Transverse colon (tissue), 4 donors: ENCODE data around the gene SPRTN. TPM values are rescaled to one million over a fixed set of nuclear protein-coding genes. Genes with fewer than 3 reads are reported as not detected.

Experiments
- DNase-seq: peaks from one replicate; pipeline ENCODE4 v3.0.0-alpha.2; 2019
- H3K27ac ChIP-seq, 4 donors: fragments of 200-600 bp; sonication (generic); 2 replicates each; pipeline ENCODE4 v1.5.1; 2016 to 2018; ENCODE audit warnings: inconsistent platforms in 4 of 4
- H3K27me3 ChIP-seq: fragments of 200-600 bp; sonication (generic); 2 replicates; pipeline ENCODE4 v1.5.1; 2017; ENCODE audit warnings: inconsistent platforms
- H3K36me3 ChIP-seq, 4 donors: fragments of 200-600 bp; sonication (generic); 2 replicates each; pipeline ENCODE4 v1.5.1; 2017 to 2019; ENCODE audit warnings: inconsistent platforms in 4 of 4
- H3K4me1 ChIP-seq, 4 donors: fragments of 200-600 bp; sonication (generic); 2 replicates each; pipeline ENCODE4 v1.5.1; 2017 to 2020; ENCODE audit warnings: inconsistent platforms in 4 of 4
- H3K4me3 ChIP-seq, 4 donors: fragments of 200-600 bp; sonication (generic); 1 replicate in 1 of 4; 2 replicates in 3 of 4; pipeline versions ENCODE4 v1.5.1 to v1.6.1; 2017 to 2019; ENCODE audit warnings: inconsistent platforms in 4 of 4
- H3K9me3 ChIP-seq, 2 donors: fragments of 200-600 bp; sonication (generic); 2 replicates each; pipeline ENCODE4 v1.5.1; 2017 to 2019; ENCODE audit warnings: inconsistent platforms in 2 of 2
- CTCF ChIP-seq, 5 experiments: fragments of 200-600 bp in 3 of 5; fragments of 450-650 bp in 2 of 5; sonication (generic) in 3 of 5; IDR thresholded peaks; 1 replicate in 2 of 5; 2 replicates in 3 of 5; pipeline ENCODE4 v1.5.1; 2016 to 2017; ENCODE audit warnings: antibody characterized with exemption in 5 of 5, inconsistent platforms in 3 of 5, mild to moderate bottlenecking in 2 of 5, moderate library complexity in 1 of 5
- EP300 ChIP-seq: sonication (generic); formaldehyde crosslinking; IDR thresholded peaks from one replicate; pipeline ENCODE4 v1.6.1; 2017; ENCODE audit warnings: antibody characterized with exemption, low read depth
- POLR2A ChIP-seq: fragments of 450-650 bp; IDR thresholded peaks from one replicate; pipeline ENCODE4 v1.6.1; 2016; ENCODE audit warnings: antibody characterized with exemption, mild to moderate bottlenecking, moderate library complexity
- POLR2AphosphoS5 ChIP-seq, 3 donors: sonication (generic); formaldehyde crosslinking; IDR thresholded peaks; one replicate each; pipeline ENCODE4 v1.6.1; 2016; ENCODE audit warnings: antibody characterized with exemption in 3 of 3
- WGBS, 2 donors: methylation state at CpG; one replicate each; pipeline ENCODE4 v1.1.5; 2018; ENCODE audit warnings: low coverage in 1 of 2; 5-methylcytosine and 5-hydroxymethylcytosine counted together
- in situ Hi-C, 4 donors: fragments of 200-750 bp; cut with MboI; loops; one replicate each; pipeline versions ENCODE4 v1.15.0 to v1.15.1; 2017; ENCODE audit warnings: low sequenced_read_pairs in 3 of 4, low pct_ligation_motif_present in 1 of 4, low pct_unique_long_range_greater_than_20kb in 1 of 4
- intact Hi-C: fragments of 100-400 bp; cut with DNase I; formaldehyde crosslinking; loops from one replicate; pipeline ENCODE4 v1.15.1; 2023; ENCODE audit warnings: low total_unique reads
- total RNA-seq, 4 donors: library from RNA; depleted of rRNA; stranded (reverse); fragments of >200 nt; gene quantifications; one replicate each; pipeline ENCODE4 v1.1.0, GENCODE V29; 2016

Gene SPRTN
- total RNA-seq, 4 donors from 2014 or later = 8.0 to 21.6 (median 15.3) TPM

- in situ Hi-C loops (no loop called here), intact Hi-C loops (no loop called here)
- Histone ChIP-seq H3K27me3 (no peaks in the 10 kb centered on the region), H3K9me3 (no peaks in the 10 kb centered on the region), H3K4me3 (peak overlapping the region; percentile 48 to 94 (median 84)), H3K27ac (peak overlapping the region; percentile 94 to 99 (median 95)), H3K36me3 (no peaks in the 10 kb centered on the region), H3K4me1 (peaks cover 22 to 63% (median 51%) of the 10 kb centered on the region in 4 donors)
- no peak for DNase-seq
- whole genome bisulfite sequencing, 2 donors = 0% methylated on average over 26 of the region's 32 CpGs; no CpG with 5 or more reads in 1 of the 2 donors
- TF ChIP-seq CTCF (IDR thresholded peaks at IDR 0.05) = no peak
- no peak for TF ChIP-seq POLR2A
- no peak for TF ChIP-seq POLR2AphosphoS5 (IDR thresholded peaks at IDR 0.05)
- no peak for TF ChIP-seq EP300
Measured at GRCh38 chr1:231337043-231337471, 1.0 kb upstream of the SPRTN start.

- peak; percentile 98 for DNase-seq
- in situ Hi-C loops (no loop called here), intact Hi-C loops (no loop called here)
- Histone ChIP-seq H3K4me3 (peak within 1 kb of the TSS; percentile 48 to 94 (median 84)), H3K9me3 (no peaks in the 10 kb centered on the region), H3K27me3 (no peaks in the 10 kb centered on the region), H3K4me1 (peaks cover 22 to 63% (median 51%) of the 10 kb centered on the region in 4 donors), H3K27ac (peak within 1 kb of the TSS; percentile 94 to 99 (median 95)), H3K36me3 (no peaks in the 10 kb centered on the region)
- 0% methylated on average over 29 of the region's 74 CpGs; no CpG with 5 or more reads in 1 of the 2 donors for WGBS, 2 donors
- TF ChIP-seq CTCF (IDR thresholded peaks at IDR 0.05) = peak in 1 of 5 experiments; percentile 6
- TF ChIP-seq POLR2A = peak; percentile 94
- peak; percentile 95 to 97 (median 97) for TF ChIP-seq POLR2AphosphoS5 (IDR thresholded peaks at IDR 0.05)
- TF ChIP-seq EP300 = no peak
Measured at GRCh38 chr1:231337472-231338269, 422 bp upstream of the SPRTN start, which contains the start of gene EXOC8. EXOC8 (minus strand) TSS chr1:231337852; CDS start chr1:231337745, 107 bp downstream.

- Histone ChIP-seq H3K27me3 (no peaks in the 10 kb centered on the region), H3K4me3 (no peak overlapping the region), H3K27ac (no peak overlapping the region), H3K4me1 (peaks cover 5 to 35% (median 26%) of the 10 kb centered on the region in 4 donors), H3K9me3 (no peaks in the 10 kb centered on the region), H3K36me3 (no peaks in the 10 kb centered on the region)
- TF ChIP-seq POLR2A (no peak), POLR2AphosphoS5 (IDR thresholded peaks at IDR 0.05) (no peak), CTCF (IDR thresholded peaks at IDR 0.05) (no peak), EP300 (no peak)
- in situ Hi-C loops = loop anchor here in 1 of 4 donors (10.0 kb wide), 1 partner anchor 264 kb away; no protein-coding TSS in a partner anchor
- intact Hi-C loops = no loop called here
- DNase-seq = no peak
- WGBS, 2 donors = 80 to 98% methylated on average over 1 to 6 of the region's 6 CpGs
Measured at GRCh38 chr1:231340328-231341013, 2.4 kb downstream of the SPRTN start.

GRCh38 chr1:231347961-231348360 is 9.9 kb downstream of the SPRTN start:
- Histone ChIP-seq H3K36me3 (peaks cover 0 to 35% (median 6%) of the 10 kb centered on the region in 4 donors), H3K9me3 (no peaks in the 10 kb centered on the region), H3K27me3 (no peaks in the 10 kb centered on the region), H3K27ac (no peak overlapping the region), H3K4me3 (no peak overlapping the region), H3K4me1 (no peaks in the 10 kb centered on the region)
- WGBS, 2 donors = 79 to 90% methylated on average over 4 of the region's 4 CpGs
- intact Hi-C loops (no loop called here), in situ Hi-C loops (loop anchor here in 1 of 4 donors (10.0 kb wide), 1 partner anchor 257 kb away; no protein-coding TSS in a partner anchor)
- TF ChIP-seq POLR2AphosphoS5 (IDR thresholded peaks at IDR 0.05) (no peak), EP300 (no peak), POLR2A (no peak), CTCF (IDR thresholded peaks at IDR 0.05) (no peak)
- DNase-seq = no peak
